ENCODE data around the gene CACNB3. TPM values are rescaled to one million over a fixed set of nuclear protein-coding genes. Genes with fewer than 3 reads are reported as not detected.

The CACNB3 gene
- total and polyA plus RNA-seq, 2 of the 13 experiments (the other 11 are each of a cell fraction or from before 2014, with no cell fraction given): 0.29 to 0.54 TPM

- TF ChIP-seq PRDM4 (CRISPR knock-in tag; IDR thresholded peaks at IDR 0.05; ENCODE audit: borderline replicate concordance): no peak
- no peak for TF ChIP-seq BRCA1 (CRISPR knock-in tag; IDR thresholded peaks at IDR 0.05)
- TF ChIP-seq NFE2L2 (IDR thresholded peaks at IDR 0.05; ENCODE audit: low read length): no peak
- no peak for TF ChIP-seq JDP2 (CRISPR knock-in tag; IDR thresholded peaks at IDR 0.05; ENCODE audit: borderline replicate concordance)
These were observed 31.4 kb upstream of the CACNB3 start (continued) for GRCh38 chr12:48786591-48787544.

- Histone ChIP-seq H2AFZ (ENCODE audit: low read length) (no peak overlapping the region), H3K9me3 (ENCODE audit: low read length) (no peaks in the 10 kb centered on the region), H3K4me1 (ENCODE audit: insufficient read depth, low read length) (peaks cover 29% of the 10 kb centered on the region), H3K4me2 (ENCODE audit: low read depth, low read length) (peak overlapping the region; percentile 90), H3K4me3 (replicated peaks in 1 of 3; ENCODE audit: insufficient read depth in 1 of 3, low read depth in 2 of 3, low read length in 3 of 3) (peak overlapping the region; percentile 70 to 90 (median 73)), H4K20me1 (ENCODE audit: insufficient read depth, low read length) (no peaks in the 10 kb centered on the region), H3K27me3 (ENCODE audit: control insufficient read depth in 1 of 2, insufficient read depth in 2 of 2, low read length in 2 of 2) (no peaks in the 10 kb centered on the region), H3K9ac (ENCODE audit: insufficient read depth, low read depth, low read length) (peak overlapping the region; percentile 73; the same call in 1 of the 2 replicates), H3K27ac (ENCODE audit: extremely low read length, insufficient read depth, low read length) (no peak overlapping the region), H3K36me3 (replicated peaks in 1 of 2; ENCODE audit: control insufficient read depth in 1 of 2, insufficient read depth in 2 of 2, low read length in 2 of 2) (0 out of 5 replicates have a peak, but pooled peaks cover 0 to 5% of the 10 kb centered on the region in 2 experiments), H3K79me2 (ENCODE audit: insufficient read depth, low read length) (peaks cover 3% of the 10 kb centered on the region)
- DNase-seq (ENCODE audit: low spot score): no peak
- 5% methylated on average over 10 of the region's 11 CpGs for WGBS (ENCODE audit: low lambda C conversion rate)
- BruUV-seq (replicated peaks): no TSS peak
- FAIRE-seq: no peak
- intact Hi-C loops (cut with micrococcal nuclease; ENCODE audit: unreplicated experiment) (no loop called here), in situ Hi-C loops (cut with HindIII; ENCODE audit: extremely low pct_ligation_motif_present, low pct_unique_long_range_greater_than_20kb) (no loop called here)
- ChIA-PET POLR2A (interaction anchor here (2.0 kb wide), 1 partner anchor 106 kb away, joined by 6 read pairs; the partner anchor contains the start of gene KANSL2), CTCF (ENCODE audit: low intra/inter-chr PET ratio, low total read pairs) (no interaction called here)
- peak; percentile 13 for ATAC-seq
- TF ChIP-seq ZBTB4 (CRISPR knock-in tag; IDR thresholded peaks at IDR 0.05; ENCODE audit: borderline replicate concordance): no peak
- no peak for TF ChIP-seq NKX3-1 (CRISPR knock-in tag; IDR thresholded peaks at IDR 0.05)
- TF ChIP-seq TEAD3 (CRISPR knock-in tag; optimal IDR thresholded peaks at IDR 0.05; ENCODE audit: borderline replicate concordance): peak; percentile 11
- TF ChIP-seq POLR2G (IDR thresholded peaks at IDR 0.05; ENCODE audit: low read depth, low read length): no peak
- no peak for TF ChIP-seq ZNF33B (CRISPR knock-in tag; IDR thresholded peaks at IDR 0.05)
- TF ChIP-seq DMAP1 (CRISPR knock-in tag; IDR thresholded peaks at IDR 0.05): 0 out of 2 replicates have a peak, but pooled peaks have one; percentile 26
- TF ChIP-seq LBX2 (CRISPR knock-in tag; IDR thresholded peaks at IDR 0.05; ENCODE audit: borderline replicate concordance): no peak
These were observed 30.3 kb upstream of the CACNB3 start for GRCh38 chr12:48787791-48788523.
